A549 treated with DMSO at 1 μM for 4 hours (cell line): ENCODE measurements around the gene SULT6B1. TPM values are rescaled to one million over a fixed set of nuclear protein-coding genes. Genes with fewer than 3 reads are reported as not detected.

Experiments used
- total RNA-seq: library from RNA; stranded (reverse); fragments of 200-300 nt; extraction: Qiagen RNA extraction; gene quantifications from 5 replicates; pipeline ENCODE4 v1.2.3, GENCODE V29; 2022; ENCODE audit warnings: low read depth

Gene SULT6B1, protein sequence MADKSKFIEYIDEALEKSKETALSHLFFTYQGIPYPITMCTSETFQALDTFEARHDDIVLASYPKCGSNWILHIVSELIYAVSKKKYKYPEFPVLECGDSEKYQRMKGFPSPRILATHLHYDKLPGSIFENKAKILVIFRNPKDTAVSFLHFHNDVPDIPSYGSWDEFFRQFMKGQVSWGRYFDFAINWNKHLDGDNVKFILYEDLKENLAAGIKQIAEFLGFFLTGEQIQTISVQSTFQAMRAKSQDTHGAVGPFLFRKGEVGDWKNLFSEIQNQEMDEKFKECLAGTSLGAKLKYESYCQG
- total RNA-seq: not detected in 5 replicates

GRCh38 chr2:37188570-37188969, at the start of gene SULT6B1:
Gene SULT6B1 (minus strand): TSS chr2:37188670. CDS start chr2:37188640, 30 bp downstream.

GRCh38 chr2:37231241-37232130, 43.0 kb upstream of the SULT6B1 start, which contains the start of the genes CEBPZ and NDUFAF7:
Gene CEBPZ (minus strand): TSS chr2:37231596. CDS start chr2:37231567, 29 bp downstream.
Gene NDUFAF7 (plus strand): TSS chr2:37231658. CDS start chr2:37231706, 48 bp downstream.

GRCh38 chr2:37196320-37197195, 8.1 kb upstream of the SULT6B1 start, which contains the start of gene CEBPZOS:
Gene CEBPZOS (plus strand): TSS chr2:37196496. CDS start chr2:37199705, 3,209 bp downstream.

GRCh38 chr2:37156857-37157714, 31.4 kb downstream of the SULT6B1 start, which contains the start of gene EIF2AK2:
Gene EIF2AK2 (minus strand): TSS chr2:37156980. CDS start chr2:37147806, 9,174 bp downstream.

Other genes starting within 250 kb of the SULT6B1 start
- 14.9 to 24.3 TPM (median 21.6 TPM) in 5 replicates for gene STRN, start 222.1 kb downstream of the SULT6B1 start, total RNA-seq
- 6.4 to 8.4 TPM (median 7.7 TPM) in 5 replicates for gene HEATR5B, start 104.3 kb downstream of the SULT6B1 start, total RNA-seq
- 9.9 to 12.0 TPM (median 10.7 TPM) in 5 replicates for gene GPATCH11, start 104.2 kb downstream of the SULT6B1 start, total RNA-seq
- 19.3 to 31.6 TPM (median 29.1 TPM) in 5 replicates for gene EIF2AK2, start 31.7 kb downstream of the SULT6B1 start, total RNA-seq
- gene CEBPZOS, start 7.8 kb upstream of the SULT6B1 start, total RNA-seq: 41.5 to 49.5 TPM (median 44.1 TPM) in 5 replicates
- gene CEBPZ, start 42.9 kb upstream of the SULT6B1 start, total RNA-seq: 73.5 to 86.2 TPM (median 81.7 TPM) in 5 replicates
- 18.2 to 24.1 TPM (median 21.5 TPM) in 5 replicates for gene NDUFAF7, start 43.0 kb upstream of the SULT6B1 start, total RNA-seq
- gene PRKD3, start 136.2 kb upstream of the SULT6B1 start, total RNA-seq: 10.9 to 17.1 TPM (median 13.9 TPM) in 5 replicates
- gene QPCT, start 156.0 kb upstream of the SULT6B1 start, total RNA-seq: 17.5 to 21.3 TPM (median 18.6 TPM) in 5 replicates